HepG2 (cell line): Measurements from ENCODE around the gene EMC9. TPM values are rescaled to one million over a fixed set of nuclear protein-coding genes. Genes with fewer than 3 reads are reported as not detected.

Experiments used
- DR1 ChIP-seq: sonication (generic); formaldehyde crosslinking; IDR thresholded peaks from 2 replicates; pipeline ENCODE4 v1.8.0; 2021; ENCODE audit warnings: mild to moderate bottlenecking, missing genetic modification reagents, inconsistent platforms
- ETV5 ChIP-seq: IDR thresholded peaks from 2 replicates; pipeline ENCODE4 v1.6.1; 2018; ENCODE audit warnings: missing biosample characterization, missing genetic modification reagents, inconsistent platforms, borderline replicate concordance
- GLI4 ChIP-seq: sonication (generic); formaldehyde crosslinking; IDR thresholded peaks from 2 replicates; pipeline ENCODE4 v1.5.1; 2020; ENCODE audit warnings: missing genetic modification reagents, mild to moderate bottlenecking, moderate library complexity, borderline replicate concordance
- SOX5 ChIP-seq: IDR thresholded peaks from 2 replicates; pipeline ENCODE4 v1.6.1; 2016; ENCODE audit warnings: borderline replicate concordance
- SOX6 ChIP-seq, 2 experiments: fragments of 450-650 bp in 1 of 2; sonication (generic) in 1 of 2; formaldehyde crosslinking in 1 of 2; IDR thresholded peaks; 2 replicates each; pipeline versions ENCODE4 v1.4.0 to v1.6.1; 2017 to 2020; ENCODE audit warnings: antibody characterized with exemption in 1 of 2, mild to moderate bottlenecking in 1 of 2, missing genetic modification reagents in 1 of 2
- TSC22D2 ChIP-seq: sonication (generic); formaldehyde crosslinking; IDR thresholded peaks from 2 replicates; pipeline ENCODE4 v1.5.1; 2020; ENCODE audit warnings: missing genetic modification reagents, mild to moderate bottlenecking, borderline replicate concordance
- ZNF264 ChIP-seq: sonication (generic); formaldehyde crosslinking; IDR thresholded peaks from 2 replicates; pipeline ENCODE4 v1.4.0; 2020; ENCODE audit warnings: missing genetic modification reagents
- ZNF460 ChIP-seq: sonication (generic); formaldehyde crosslinking; IDR thresholded peaks from 2 replicates; pipeline ENCODE4 v1.5.1; 2020; ENCODE audit warnings: missing genetic modification reagents, mild to moderate bottlenecking, borderline replicate concordance
- ZNF484 ChIP-seq: sonication (generic); formaldehyde crosslinking; IDR thresholded peaks from 2 replicates; pipeline ENCODE4 v1.5.1; 2020; ENCODE audit warnings: mild to moderate bottlenecking, low read depth, missing genetic modification reagents, borderline replicate concordance
- ZNF570 ChIP-seq: sonication (generic); formaldehyde crosslinking; IDR thresholded peaks from 2 replicates; pipeline ENCODE4 v1.4.0; 2020; ENCODE audit warnings: mild to moderate bottlenecking, missing genetic modification reagents, borderline replicate concordance
- ZNF766 ChIP-seq: sonication (generic); formaldehyde crosslinking; IDR thresholded peaks from 2 replicates; pipeline ENCODE4 v1.5.0; 2020; ENCODE audit warnings: missing genetic modification reagents, borderline replicate concordance
- ZNF850 ChIP-seq: sonication (generic); formaldehyde crosslinking; conservative IDR thresholded peaks from 2 replicates; pipeline ENCODE4 v1.9.0; 2021; ENCODE audit warnings: mild to moderate bottlenecking, missing genetic modification reagents
- ZNF883 ChIP-seq: sonication (generic); formaldehyde crosslinking; IDR thresholded peaks from 2 replicates; pipeline ENCODE4 v1.5.1; 2020; ENCODE audit warnings: mild to moderate bottlenecking, missing genetic modification reagents; ENCODE audit errors: not compliant biosample characterization
- polyA plus RNA-seq, 8 experiments: library from polyadenylated mRNA; depleted of rRNA in 3 of 8; stranded (reverse) in 7 of 8; unstranded in 1 of 8; fragments of >200 nt; fragmentation: Illumina TruSeq in 4 of 8; extraction: Trizol in 4 of 8; gene quantifications; 2 replicates each; pipeline versions ENCODE4 v1.2.1 to v1.2.3, GENCODE V29; 2011 to 2016; ENCODE audit warnings: low read depth in 4 of 8, missing spikeins in 1 of 8, mixed read lengths in 1 of 8; ENCODE audit not compliant: insufficient read depth in 1 of 8
- total RNA-seq, 5 experiments: library from RNA; depleted of rRNA; stranded (reverse); fragments of >200 nt; fragmentation: Illumina TruSeq; extraction: Trizol; gene quantifications; 2 replicates each; pipeline ENCODE4 v1.2.3, GENCODE V29; 2016; ENCODE audit warnings: low read depth in 1 of 5
- TF ChIP-seq, protein P1 (sequence below), 2 experiments: IDR thresholded peaks; 2 replicates each; pipeline ENCODE4 v1.6.1; 2011 to 2012; ENCODE audit warnings: low read length in 2 of 2, borderline replicate concordance in 1 of 2, low read depth in 1 of 2, mild to moderate bottlenecking in 1 of 2, moderate library complexity in 1 of 2
- TF ChIP-seq, protein P2 (sequence below): sonication (generic); formaldehyde crosslinking; IDR thresholded peaks from 2 replicates; pipeline ENCODE4 v1.5.0; 2020; ENCODE audit warnings: missing genetic modification reagents
- TF ChIP-seq, protein P3 (sequence below): sonication (generic); formaldehyde crosslinking; IDR thresholded peaks from 2 replicates; pipeline ENCODE4 v1.5.0; 2020; ENCODE audit warnings: missing genetic modification reagents
- TF ChIP-seq, protein P4 (sequence below): sonication (generic); formaldehyde crosslinking; IDR thresholded peaks from 2 replicates; pipeline ENCODE4 v1.8.0; 2022; ENCODE audit warnings: missing genetic modification reagents, mild to moderate bottlenecking, borderline replicate concordance
- TF ChIP-seq, protein P5 (sequence below): sonication (generic); formaldehyde crosslinking; IDR thresholded peaks from 2 replicates; pipeline ENCODE4 v1.5.0; 2020; ENCODE audit warnings: missing genetic modification reagents, mild to moderate bottlenecking, borderline replicate concordance

The EMC9 gene
- total and polyA plus RNA-seq, 2 of the 13 experiments (the other 11 are each of a cell fraction or from before 2014, with no cell fraction given) = 60.5 to 78.7 TPM

GRCh38 chr14:24146453-24146977, 5.1 kb upstream of the EMC9 start, which contains the start of gene PSME2 (continued):
- TF ChIP-seq ZNF850 (CRISPR knock-in tag) (no peak), ZNF460 (CRISPR knock-in tag) (no peak), SOX5 (CRISPR knock-in tag) (no peak; the same call in none of the 2 replicates), DR1 (CRISPR knock-in tag) (peak; percentile 76; the same call in 1 of the 2 replicates), GLI4 (CRISPR knock-in tag) (no peak), ZNF484 (CRISPR knock-in tag) (no peak), TSC22D2 (CRISPR knock-in tag) (0 out of 2 replicates have a peak, but pooled peaks have one; percentile 47), ETV5 (0 out of 2 replicates have a peak, but pooled peaks have one; percentile 6), ZNF264 (peak; percentile 87), ZNF766 (CRISPR knock-in tag) (no peak), ZNF570 (CRISPR knock-in tag) (no peak), ZNF883 (CRISPR knock-in tag) (no peak), SOX6 (IDR thresholded peaks at IDR 0.05) (no peak), SOX6 (CRISPR knock-in tag; IDR thresholded peaks at IDR 0.05) (peak; percentile 80)
- TF ChIP-seq, protein P1, sequence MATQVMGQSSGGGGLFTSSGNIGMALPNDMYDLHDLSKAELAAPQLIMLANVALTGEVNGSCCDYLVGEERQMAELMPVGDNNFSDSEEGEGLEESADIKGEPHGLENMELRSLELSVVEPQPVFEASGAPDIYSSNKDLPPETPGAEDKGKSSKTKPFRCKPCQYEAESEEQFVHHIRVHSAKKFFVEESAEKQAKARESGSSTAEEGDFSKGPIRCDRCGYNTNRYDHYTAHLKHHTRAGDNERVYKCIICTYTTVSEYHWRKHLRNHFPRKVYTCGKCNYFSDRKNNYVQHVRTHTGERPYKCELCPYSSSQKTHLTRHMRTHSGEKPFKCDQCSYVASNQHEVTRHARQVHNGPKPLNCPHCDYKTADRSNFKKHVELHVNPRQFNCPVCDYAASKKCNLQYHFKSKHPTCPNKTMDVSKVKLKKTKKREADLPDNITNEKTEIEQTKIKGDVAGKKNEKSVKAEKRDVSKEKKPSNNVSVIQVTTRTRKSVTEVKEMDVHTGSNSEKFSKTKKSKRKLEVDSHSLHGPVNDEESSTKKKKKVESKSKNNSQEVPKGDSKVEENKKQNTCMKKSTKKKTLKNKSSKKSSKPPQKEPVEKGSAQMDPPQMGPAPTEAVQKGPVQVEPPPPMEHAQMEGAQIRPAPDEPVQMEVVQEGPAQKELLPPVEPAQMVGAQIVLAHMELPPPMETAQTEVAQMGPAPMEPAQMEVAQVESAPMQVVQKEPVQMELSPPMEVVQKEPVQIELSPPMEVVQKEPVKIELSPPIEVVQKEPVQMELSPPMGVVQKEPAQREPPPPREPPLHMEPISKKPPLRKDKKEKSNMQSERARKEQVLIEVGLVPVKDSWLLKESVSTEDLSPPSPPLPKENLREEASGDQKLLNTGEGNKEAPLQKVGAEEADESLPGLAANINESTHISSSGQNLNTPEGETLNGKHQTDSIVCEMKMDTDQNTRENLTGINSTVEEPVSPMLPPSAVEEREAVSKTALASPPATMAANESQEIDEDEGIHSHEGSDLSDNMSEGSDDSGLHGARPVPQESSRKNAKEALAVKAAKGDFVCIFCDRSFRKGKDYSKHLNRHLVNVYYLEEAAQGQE (IDR thresholded peaks at IDR 0.05; ENCODE audit: borderline replicate concordance in 1 of 2, low read depth in 1 of 2, low read length in 2 of 2) = 0 out of 4 replicates have a peak, but pooled peaks of 1 of the 2 experiments have one; percentile 7
- TF ChIP-seq, protein P2, sequence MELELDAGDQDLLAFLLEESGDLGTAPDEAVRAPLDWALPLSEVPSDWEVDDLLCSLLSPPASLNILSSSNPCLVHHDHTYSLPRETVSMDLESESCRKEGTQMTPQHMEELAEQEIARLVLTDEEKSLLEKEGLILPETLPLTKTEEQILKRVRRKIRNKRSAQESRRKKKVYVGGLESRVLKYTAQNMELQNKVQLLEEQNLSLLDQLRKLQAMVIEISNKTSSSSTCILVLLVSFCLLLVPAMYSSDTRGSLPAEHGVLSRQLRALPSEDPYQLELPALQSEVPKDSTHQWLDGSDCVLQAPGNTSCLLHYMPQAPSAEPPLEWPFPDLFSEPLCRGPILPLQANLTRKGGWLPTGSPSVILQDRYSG (CRISPR knock-in tag) = no peak
- TF ChIP-seq, protein P3, sequence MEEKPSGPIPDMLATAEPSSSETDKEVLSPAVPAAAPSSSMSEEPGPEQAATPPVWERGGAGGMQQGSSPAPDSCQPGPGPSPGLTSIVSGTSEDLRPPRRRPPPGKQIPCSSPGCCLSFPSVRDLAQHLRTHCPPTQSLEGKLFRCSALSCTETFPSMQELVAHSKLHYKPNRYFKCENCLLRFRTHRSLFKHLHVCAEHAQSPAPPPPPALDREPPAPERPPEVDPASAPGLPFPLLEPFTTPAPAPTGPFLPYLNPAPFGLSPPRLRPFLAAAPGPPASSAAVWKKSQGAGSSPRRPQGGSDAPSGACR (CRISPR knock-in tag) = no peak
- TF ChIP-seq, protein P4, sequence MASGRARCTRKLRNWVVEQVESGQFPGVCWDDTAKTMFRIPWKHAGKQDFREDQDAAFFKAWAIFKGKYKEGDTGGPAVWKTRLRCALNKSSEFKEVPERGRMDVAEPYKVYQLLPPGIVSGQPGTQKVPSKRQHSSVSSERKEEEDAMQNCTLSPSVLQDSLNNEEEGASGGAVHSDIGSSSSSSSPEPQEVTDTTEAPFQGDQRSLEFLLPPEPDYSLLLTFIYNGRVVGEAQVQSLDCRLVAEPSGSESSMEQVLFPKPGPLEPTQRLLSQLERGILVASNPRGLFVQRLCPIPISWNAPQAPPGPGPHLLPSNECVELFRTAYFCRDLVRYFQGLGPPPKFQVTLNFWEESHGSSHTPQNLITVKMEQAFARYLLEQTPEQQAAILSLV (CRISPR knock-in tag) = 0 out of 2 replicates have a peak, but pooled peaks have one; percentile 65
- TF ChIP-seq, protein P5, sequence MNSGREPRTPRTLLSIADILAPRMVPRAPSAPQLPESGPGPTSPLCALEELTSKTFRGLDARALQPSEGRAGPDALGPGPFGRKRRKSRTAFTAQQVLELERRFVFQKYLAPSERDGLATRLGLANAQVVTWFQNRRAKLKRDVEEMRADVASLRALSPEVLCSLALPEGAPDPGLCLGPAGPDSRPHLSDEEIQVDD (CRISPR knock-in tag) = no peak; the same call in 1 of the 2 replicates
- TF ChIP-seq, all 625 proteins: peak for 242
